HG02840 (cell line): ENCODE measurements around the gene SLC25A21.
"Not testable (repeated sequence)": the region's sequence is repeated elsewhere in the genome, so short reads cannot be mapped to it uniquely, and the experiment has no call there.

Source experiments
- ATAC-seq: cut with Tn5 transposase; IDR thresholded peaks from one replicate; pipeline ENCODE4 v1.9.1; 2021; ENCODE audit warnings: mild to moderate bottlenecking, moderate library complexity, moderate number of reproducible peaks; ENCODE audit not compliant: unreplicated experiment, low FRiP score

Gene SLC25A21

DNA sequence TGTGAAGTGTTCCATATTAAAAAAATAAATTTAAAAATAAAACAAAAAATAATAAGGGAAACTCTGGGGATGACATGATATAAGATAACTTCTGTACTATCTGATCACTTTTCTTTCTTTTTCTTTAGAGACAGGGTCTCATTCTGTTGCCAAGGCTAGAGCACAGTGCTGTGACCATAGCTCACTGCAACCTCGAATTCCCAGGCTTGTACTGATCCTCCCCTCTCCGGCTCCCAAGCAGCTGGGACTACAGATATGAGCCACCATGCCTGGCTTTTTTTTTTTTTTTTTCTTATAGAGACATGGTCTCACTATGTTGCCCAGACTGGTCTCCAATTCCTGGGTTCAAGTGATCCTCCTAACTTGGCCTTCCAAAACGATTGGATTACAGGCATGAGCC, 14.9 kb upstream of the SLC25A21 start:
- ATAC-seq = no peak

DNA sequence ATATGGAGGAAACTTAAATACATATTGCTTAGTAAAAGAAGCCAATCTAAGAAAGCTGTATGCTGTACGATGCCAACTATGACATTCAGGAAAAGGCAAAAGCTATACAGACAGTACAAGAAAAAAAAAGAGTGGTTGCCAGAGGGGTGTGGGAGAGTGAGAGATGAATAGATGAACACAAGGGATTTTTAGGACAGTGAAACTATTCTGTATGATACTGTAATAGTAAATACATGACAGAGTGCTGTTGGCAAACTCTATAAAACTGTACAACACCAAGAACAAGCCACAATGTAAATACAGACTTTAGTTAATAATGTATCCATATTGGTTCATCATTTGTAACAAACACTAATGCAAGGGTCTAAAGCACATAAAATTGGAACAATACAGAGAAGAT, 14.5 kb upstream of the SLC25A21 start:
- no peak for ATAC-seq

DNA sequence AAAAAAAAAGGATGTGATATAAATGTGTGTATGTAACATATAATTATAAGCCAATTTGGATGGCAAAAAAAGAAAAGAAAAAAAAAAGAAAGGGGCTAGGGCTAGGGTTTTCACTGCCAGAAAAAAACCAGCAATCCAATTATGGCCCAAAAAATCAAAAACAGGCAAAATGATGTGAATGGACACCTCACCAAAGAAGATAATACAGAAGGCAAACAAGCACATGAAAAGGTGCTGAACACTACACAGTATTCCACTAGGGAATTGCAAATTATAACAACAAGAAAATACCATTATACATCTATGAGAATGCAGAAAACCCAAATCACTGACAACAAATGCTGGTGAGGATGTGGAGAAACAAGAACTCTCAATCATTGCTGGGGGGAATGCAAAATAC, 13.3 kb upstream of the SLC25A21 start:
- no peak for ATAC-seq

DNA sequence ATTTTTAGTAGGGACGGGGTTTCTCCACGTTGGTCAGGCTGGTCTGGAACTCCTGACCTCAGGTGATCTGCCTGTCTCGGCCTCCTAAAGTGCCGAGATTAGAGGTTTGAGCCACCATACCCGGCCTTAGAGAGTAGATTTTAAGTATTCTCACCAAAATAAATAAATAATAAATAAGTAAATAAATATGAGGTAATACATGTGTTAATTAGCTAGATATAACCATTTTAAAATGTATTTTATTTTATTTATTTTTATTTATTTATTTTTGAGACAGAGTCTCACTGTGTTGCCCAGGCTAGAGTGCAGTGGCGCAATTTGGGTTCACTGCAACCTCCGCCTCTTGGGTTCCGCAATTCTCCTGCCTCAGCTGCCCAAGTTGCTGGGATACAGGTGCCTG, 12.1 kb upstream of the SLC25A21 start:
- ATAC-seq = not testable (repeated sequence)

DNA sequence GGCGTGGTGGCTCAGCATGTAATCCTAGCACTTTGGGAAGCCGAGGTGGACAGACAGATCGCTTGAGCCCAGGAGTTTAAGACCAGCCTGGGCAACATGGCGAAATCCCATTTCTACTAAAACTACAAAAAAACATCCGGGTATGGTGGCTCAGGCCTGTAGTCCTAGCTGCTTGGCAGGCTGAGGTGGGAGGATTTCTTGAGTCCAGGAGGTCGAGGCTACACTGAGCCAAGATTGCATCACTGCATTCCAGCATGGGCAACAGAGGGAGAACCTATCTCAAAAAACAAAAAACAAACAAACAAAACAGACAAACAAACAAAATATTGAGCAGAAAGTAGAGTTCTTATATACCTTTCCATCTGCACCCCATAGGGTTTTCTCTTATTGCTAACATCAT, 9.0 kb upstream of the SLC25A21 start:
- no peak for ATAC-seq

DNA sequence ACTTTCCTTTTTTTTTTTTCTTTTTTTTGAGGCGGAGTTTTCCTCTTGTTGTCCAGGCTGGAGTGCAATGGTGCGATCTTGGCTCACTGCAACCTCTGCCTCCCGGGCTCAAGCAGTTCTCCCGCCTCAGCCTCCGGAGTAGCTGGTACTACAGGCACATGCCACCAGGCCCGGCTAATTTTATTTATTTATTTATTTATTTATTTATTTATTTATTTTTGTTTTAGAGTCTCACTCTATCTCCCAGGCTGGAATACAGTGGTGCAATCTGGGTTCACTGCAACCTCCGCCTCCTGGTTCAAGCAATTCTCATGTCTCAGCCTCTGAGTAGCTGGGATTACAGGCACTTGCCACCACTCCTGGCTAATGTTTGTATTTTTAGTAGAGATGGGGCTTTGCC, 8.5 kb upstream of the SLC25A21 start:
- not testable (repeated sequence) for ATAC-seq

DNA sequence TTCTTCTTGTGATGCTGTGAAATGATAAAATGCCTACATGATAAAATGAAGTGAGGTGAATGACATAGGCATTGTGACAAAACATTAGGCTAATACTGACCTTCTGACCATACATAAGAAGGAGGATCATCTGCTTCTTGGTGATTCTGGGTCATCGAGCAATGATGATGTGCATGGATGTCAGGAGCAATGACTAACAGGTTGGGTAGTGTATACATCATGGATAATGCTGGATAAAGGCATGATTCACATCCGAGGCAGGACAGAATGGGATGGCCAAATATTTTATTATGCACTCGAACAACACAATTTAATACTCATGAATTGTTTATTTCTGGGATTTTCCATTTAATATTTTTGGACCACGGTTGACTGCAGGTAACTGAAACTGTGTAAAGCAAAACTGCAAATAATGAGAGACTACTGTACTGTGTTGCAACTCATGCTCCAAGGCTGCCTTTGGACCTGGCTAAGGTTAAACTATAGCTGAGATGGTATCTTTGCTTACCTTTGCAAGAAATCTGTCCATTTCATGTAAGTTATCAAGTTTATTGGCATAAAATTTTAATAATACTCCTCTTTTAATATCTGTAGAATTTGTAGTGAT, 7.6 kb upstream of the SLC25A21 start:
- no peak for ATAC-seq

DNA sequence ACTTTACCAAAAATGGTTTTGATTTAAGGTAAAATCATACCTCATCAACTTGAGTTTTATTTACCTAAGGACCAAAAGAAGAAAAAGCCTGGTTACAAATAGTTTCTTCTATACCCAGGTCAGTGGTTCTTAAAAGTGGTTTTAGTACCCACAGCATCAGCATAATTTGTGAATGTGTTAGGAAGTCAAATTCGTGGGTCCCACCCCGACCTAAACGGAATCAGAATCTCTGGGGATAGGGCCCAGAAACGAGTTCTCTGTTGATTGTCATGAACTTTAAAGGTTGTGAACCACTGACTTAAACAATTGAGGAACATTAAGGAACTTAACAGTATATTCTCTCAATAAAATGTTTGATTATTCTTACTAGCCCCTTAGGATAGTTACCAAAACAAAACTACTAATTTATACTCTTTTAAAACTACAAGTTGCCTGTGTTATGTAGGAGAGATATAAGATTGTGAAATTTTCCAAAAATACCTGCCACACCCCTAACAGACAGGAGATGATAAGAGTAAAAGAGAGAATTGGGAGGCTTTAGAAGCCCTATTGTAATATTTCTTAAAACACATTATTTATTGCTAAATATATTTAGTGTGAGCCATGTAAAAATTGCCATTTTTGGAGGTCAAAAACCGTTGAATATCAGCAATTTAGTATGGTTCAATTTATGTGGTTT, 669 bp upstream of the SLC25A21 start:
- no peak for ATAC-seq

DNA sequence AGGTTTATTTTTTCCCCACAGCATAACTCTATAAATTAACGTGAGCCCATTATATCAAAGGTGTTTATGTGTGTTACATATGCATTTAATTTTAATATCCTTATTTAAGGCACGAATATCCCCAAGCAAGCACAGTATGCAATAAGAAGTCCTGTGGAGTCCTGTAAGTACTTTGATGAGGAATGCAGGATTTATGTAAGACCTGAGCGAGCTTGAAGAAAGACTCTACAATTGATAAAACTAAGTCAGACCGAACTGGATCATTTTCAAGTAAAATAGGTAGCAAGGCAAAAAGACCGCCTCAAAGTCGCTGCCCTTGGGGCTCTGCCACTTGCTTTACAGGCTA, 755 bp downstream of the SLC25A21 start:
- no peak for ATAC-seq

DNA sequence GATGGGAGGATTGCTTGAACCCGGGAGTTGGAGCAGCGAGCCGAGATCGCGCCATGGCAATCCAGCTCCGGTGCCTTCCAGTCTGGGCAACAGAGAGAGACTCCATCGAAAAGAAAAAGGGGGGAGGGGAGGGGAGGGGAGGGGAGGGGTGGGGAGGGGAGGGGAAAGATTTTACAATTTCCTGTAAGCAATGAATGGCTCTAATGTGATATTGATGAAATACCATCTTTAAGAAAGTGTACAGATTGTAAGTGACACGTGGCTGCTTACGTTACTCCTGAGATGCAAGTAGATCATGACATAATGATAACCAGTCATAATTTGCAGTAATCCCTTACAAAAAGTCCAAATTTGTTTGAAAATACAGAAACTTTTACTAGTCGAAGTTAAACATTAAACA, 1.4 kb downstream of the SLC25A21 start:
- ATAC-seq = no peak

DNA sequence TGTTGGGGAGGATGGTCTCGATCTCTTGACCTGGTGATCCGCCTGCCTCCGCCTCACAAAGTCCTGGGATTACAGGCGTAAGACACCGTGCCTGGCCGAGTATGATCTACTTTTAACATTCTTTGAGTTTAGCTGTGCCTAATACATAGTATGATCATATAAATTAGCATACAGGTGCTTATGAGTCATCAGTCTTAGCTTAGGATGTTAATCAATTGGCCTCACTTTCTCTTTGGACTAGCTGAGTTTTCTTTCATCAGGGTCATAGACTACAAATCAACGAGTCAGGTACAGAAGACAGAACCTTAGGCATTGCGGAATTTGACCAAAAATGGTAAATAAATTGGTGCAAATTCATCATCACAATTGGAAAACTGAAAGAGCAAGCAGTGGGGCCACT, 2.2 kb downstream of the SLC25A21 start:
- ATAC-seq = no peak

DNA sequence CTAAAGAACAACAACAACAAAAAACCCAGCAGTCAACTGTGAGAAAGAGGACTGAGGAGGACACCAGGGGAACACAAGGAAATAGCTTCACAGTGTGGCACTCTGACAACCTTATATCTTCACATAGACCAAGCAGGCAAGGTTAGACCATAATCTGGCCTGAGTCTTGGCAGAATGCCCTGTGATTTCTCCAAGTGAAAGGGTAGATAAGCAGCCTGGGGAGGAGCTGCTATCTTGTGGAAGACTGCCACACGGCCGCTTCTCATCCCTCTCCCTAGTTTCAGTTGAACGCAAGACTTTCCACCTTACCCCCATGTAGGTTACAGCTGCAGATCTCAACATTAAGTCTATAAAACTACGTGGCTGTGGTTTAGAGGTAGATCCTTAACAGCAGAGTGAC, 3.7 kb downstream of the SLC25A21 start:
- ATAC-seq = no peak

DNA sequence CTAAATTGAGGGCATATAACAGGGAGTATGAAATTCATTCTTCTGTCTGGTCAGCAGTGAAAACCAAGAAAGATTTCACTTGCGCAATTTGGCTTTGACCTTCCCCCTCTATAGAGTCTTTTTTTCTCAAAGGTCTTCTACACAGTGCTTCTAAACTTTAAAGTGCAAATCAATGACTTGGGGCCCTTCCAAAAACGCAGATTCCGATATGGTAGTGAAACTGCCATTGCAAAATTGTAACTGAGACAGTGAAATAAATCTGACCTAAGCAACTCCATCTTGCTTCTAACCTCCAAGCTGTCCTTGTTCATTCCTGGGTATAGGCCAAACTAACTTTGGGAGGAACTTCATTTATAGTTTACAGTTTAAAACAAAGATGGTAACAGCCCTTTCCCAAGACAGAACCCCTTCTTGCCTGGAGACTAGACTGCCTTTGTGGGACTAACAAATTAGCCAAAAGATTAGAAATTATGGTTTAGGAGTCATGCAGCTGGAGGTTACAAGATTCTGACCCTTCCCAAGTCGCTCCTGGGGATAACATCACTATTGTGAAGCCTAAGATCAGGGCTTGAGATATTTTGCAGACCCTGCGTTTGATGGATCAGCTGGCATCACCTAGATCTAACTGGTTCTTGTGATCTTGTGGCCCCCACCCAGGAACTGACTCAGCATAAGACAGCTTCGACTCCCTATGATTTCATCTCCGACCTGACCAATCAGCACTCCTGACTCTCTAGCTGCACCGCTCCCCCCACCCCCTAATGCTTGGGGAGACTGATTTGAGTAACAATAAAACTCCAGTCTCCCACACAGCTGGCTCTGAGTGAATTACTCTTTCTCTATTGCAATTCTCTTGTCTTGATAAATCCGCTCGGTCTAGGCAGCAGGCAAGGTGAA, 5.0 kb downstream of the SLC25A21 start:
- ATAC-seq = no peak

DNA sequence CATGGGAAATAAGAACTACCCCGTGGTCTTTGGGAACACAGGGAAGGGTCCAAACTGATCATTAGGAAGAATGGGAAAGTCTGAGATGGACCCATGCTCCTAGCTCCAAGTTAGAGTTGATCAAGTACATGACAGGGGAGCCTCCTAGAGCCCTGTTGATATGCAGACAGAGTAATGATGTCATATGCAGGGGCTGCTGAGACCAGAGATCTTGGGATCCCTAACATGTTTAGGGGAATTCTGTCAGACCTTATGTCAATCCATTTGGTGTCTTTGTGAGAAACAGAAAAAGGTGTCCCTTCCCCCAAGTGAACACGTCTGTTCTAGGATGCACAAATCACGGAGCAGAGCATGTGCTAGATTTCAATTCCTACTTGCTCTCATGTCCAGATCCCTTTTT, 6.6 kb downstream of the SLC25A21 start:
- no peak for ATAC-seq

DNA sequence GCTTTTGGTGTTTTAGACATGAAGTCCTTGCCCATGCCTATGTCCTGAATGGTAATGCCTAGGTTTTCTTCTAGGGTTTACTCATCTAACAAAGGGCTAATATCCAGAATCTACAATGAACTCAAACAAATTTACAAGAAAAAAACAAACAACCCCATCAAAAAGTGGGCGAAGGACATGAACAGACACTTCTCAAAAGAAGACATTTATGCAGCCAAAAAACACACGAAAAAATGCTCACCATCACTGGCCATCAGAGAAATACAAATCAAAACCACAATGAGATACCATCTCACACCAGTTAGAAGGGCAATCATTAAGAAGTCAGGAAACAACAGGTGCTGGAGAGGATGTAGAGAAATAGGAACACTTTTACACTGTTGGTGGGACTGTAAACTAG, 10.1 kb downstream of the SLC25A21 start:
- ATAC-seq = not testable (repeated sequence)

DNA sequence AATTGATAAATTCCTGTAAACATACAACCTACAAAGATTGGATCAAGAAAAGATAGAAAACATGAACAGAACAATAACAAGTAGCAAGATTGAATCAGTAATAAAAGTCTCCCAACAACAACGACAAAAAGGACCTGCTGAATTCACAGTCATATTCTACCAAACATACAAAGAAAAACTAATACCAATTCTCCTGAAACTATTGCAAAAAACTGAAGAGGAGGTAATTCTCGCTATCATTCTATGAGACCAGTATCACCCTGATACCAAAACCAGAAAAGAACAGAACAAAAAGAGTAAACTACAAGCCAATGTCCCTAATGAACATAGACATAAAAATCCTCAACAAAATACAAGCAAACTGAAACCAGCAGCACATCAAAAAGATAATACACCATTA, 14.4 kb downstream of the SLC25A21 start:
- no peak for ATAC-seq

DNA sequence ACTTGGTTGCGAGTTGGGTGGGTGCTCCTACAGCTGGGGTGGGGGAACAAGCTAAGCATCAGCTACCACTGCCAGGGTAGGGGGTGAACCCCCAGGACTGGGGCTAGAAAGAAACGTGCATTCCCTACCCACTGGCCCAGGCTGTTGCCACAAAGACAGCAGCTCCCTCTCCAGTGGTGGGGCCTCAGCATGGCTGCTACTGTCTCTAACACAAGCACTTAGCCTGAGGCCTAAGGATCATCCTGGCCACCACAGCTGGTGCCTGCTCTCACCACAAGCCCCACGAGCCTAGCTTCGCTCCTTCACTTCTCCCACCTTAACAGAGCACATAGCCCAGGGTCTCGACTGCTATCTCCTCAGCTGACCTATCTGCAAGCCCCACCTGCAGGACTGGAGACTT, 18.9 kb downstream of the SLC25A21 start:
- ATAC-seq = no peak

DNA sequence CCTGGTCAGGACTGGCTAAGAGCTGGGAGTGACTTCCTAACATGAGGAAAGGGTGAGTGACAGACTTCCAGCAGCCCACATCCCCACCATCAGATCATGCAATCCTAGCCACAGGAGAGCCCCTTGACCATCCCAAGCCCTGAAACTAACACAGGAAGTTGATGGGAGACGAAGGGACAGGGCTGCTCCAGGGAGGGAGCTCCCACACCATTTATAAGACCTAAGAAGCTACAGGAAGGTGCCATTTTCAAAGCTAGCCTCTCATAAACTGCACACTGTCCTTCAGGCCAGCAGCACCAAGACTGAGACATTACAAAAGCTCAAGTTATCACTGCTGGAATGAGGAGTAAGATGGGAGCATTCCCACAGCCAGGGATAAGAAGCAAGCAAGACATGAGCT, 19.4 kb downstream of the SLC25A21 start:
- ATAC-seq = no peak

DNA sequence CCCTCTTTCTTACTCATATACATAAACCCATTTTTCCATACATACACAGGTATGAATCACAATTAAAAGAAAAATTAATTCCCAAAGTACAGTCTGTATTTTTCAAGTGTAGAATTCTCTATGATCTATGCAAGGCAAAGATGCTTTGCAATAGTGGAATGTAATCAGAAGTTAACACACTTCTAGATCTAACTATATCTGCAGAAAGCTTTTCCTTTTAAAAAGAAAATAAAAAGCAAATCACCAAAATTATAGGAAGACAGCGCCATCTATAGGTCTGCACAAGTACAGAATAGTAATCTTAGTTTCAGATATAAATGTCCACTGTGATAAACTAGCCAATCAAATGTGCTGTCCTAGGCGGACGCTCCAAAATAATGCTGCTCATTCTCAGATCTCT, 22.0 kb downstream of the SLC25A21 start:
- no peak for ATAC-seq

DNA sequence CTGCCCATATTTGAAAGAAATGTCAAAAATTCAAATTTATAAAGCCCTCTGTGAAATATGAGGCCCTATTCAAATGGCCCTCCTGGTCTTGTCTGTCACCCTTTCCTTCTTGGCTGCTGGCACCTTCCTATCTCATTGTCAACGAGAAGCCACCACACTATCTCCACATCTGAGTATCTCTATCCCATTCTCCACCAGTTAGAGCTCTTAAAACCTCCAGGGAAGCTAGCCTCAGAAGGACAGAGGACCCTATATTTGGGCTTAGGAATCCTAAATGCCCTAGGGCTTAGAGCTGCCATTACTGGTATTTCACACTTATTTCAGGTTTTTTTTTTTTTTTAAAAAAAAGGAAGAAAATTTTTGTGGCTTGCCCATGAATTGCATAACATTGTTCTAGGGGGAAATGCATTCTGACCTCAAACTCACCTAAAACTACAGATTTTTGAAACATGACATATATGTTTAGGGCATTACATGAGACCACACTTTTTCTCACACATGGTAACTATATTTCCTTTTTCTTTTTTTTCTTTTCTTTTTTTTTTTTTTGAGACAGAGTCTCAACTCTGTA, 25.0 kb downstream of the SLC25A21 start:
- ATAC-seq = no peak

DNA sequence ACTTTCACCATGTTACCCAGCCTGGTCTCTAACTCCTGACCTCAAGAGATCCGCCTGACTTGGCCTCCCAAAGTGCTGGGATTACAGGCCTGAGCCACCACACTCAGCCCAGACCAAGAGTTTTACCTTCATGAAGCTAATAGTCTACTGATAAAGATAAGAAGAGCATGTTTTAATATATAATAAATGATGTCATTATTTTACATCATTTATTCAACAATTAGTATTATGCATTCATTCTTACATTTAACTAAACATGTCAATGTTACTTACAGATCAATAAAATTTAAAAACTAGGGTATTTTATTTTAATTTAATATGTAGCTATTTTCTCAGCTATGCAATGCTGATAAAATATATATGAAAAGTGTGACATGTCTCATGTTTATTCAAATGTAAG, 26.0 kb downstream of the SLC25A21 start:
- not testable (repeated sequence) for ATAC-seq
